Measurements from ENCODE around the gene ABCA2. TPM values are rescaled to one million over a fixed set of nuclear protein-coding genes. Genes with fewer than 3 reads are reported as not detected.

ABCA2 gene
- total RNA-seq, 4 donors from 2014 or later: 13.5 to 24.3 (median 19.3) TPM

DNA sequence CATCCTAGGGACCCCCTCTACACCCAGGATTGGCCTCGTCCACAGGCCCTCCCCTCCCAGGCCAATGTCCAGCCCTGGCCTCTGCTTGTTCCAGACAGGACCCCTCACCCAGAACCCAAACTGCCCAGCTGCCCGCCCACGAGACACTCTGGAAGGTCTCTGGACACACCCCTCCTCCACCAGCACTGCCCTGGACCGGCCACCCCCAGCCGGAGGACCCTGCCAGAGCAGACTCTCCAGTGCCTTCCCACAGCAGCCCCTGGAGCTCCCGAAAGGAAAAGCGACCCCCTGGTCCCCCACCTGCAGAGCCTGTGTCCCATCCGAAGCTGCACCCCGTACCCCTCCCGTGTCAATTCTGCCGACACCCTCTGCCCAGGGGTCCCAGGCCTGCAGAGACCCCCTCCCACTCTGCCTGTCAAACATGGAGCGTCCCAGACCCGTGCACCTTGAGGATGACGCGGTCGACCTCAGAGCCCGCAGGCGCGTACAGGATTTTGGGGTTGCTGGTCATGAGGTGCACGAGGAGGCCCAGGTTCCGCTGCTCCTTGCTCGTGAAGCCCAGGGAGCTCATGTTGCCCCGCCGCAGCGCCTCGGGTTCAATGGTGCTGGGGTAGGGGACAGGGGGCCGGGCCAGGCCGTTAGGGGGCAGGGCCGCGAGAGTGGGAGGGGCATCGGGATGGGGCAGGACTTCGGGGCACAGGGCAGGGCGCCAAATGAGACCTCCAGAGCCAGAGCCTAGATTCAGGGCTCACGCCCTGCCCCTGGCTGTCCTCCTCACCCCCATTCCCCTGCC is 8.0 kb downstream of the ABCA2 start:
- H3K4me3 ChIP-seq: no peak overlapping the region
- TF ChIP-seq EP300 (IDR thresholded peaks at IDR 0.05) (no peak), CTCF (IDR thresholded peaks at IDR 0.05) (no peak), POLR2AphosphoS5 (IDR thresholded peaks at IDR 0.05) (no peak), POLR2A (IDR thresholded peaks at IDR 0.05) (no peak)
- H3K36me3 ChIP-seq: peaks cover 0 to 65% of the 10 kb centered on the region in 2 donors
- H3K4me1 ChIP-seq: peaks cover 0 to 1% (median 0%) of the 10 kb centered on the region in 3 donors
- 100% methylated on average over 2 of the region's 34 CpGs; no CpG with 5 or more reads in 1 of the 2 donors for WGBS, 2 donors (ENCODE audit: low coverage in 1 of 2)
- no peak for ATAC-seq
- H3K27ac ChIP-seq: no peak overlapping the region
- no peaks in the 10 kb centered on the region for H3K27me3 ChIP-seq
- no peaks in the 10 kb centered on the region for H3K9me3 ChIP-seq

DNA sequence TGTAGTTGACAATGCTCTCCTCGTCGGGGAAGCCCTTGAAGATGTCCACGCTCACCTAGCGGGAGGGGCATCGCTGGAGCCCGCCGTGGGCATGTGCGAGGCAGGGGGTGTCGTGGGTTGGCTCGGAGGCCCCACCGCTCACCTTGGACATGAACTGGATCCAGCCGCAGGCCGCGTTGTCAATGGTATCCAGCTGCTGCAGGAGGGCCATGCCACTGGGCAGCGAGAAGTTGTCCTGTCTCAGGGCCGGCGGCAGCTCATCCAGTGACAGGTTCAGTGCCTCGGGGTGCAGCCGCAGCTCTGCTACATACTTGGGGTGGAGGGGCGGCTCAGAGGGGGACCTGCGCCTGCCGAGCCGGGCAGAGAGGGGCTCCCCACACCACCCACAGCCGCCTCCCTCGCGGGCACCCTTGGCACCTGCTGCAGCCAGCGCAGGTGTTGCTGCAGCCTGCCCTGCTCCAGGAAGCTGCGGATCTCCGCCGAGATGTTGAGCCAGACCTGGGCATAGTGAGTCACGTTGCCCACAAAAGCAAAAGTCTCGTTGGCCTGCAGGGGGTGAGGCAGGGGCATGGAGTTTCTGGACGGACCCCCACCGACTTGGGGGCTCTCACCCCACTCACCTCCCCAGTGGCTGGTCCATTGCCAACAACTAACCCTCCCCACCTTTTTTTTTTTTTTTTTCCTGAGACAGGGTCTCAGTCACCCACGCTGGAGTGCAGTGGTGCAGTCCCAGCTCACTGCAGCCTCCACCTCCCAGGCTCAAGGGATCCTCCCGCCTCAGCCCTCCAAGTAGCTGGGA is 9.1 kb downstream of the ABCA2 start:
- 60 to 84% methylated on average over 1 to 8 of the region's 36 CpGs for WGBS, 2 donors (ENCODE audit: low coverage in 1 of 2)
- Histone ChIP-seq H3K4me3 (no peak overlapping the region), H3K9me3 (no peaks in the 10 kb centered on the region), H3K4me1 (no peaks in the 10 kb centered on the region), H3K27me3 (no peaks in the 10 kb centered on the region), H3K36me3 (peaks cover 0 to 76% of the 10 kb centered on the region in 2 donors), H3K27ac (no peak overlapping the region)
- no peak for TF ChIP-seq POLR2A (IDR thresholded peaks at IDR 0.05)
- no peak for TF ChIP-seq EP300 (IDR thresholded peaks at IDR 0.05)
- no peak for TF ChIP-seq POLR2AphosphoS5 (IDR thresholded peaks at IDR 0.05)
- TF ChIP-seq CTCF (IDR thresholded peaks at IDR 0.05): no peak
- ATAC-seq: no peak

- 84% methylated on average over 5 of the region's 45 CpGs; no CpG with 5 or more reads in 1 of the 2 donors for WGBS, 2 donors (ENCODE audit: low coverage in 1 of 2)
- peaks cover 0 to 86% of the 10 kb centered on the region in 2 donors for H3K36me3 ChIP-seq
- no peak for ATAC-seq
Observed at GRCh38 chr9:137017791-137018497, 10.1 kb downstream of the ABCA2 start.

DNA sequence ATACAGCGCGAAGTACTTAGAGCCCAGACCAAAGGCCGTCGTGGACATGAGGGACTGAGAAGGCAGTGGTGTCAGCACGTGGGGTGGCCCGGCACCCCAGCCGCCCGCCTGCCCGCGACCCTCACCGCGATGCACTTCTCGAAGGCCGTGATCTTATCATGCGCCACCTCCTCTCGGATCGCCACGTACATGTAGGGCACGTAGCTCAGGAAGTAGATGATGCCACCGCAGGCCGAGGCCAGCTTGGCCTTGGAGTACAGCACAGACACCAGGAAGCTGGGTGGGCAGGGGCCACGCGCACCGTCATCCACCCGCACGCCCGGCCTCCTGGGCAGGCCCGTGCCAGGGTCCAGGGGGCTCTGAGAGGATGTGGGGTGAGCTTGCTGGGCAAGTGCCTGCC is 11.0 kb downstream of the ABCA2 start:
- H3K4me3 ChIP-seq: no peak overlapping the region
- TF ChIP-seq POLR2A (IDR thresholded peaks at IDR 0.05) (no peak), POLR2AphosphoS5 (IDR thresholded peaks at IDR 0.05) (no peak), CTCF (IDR thresholded peaks at IDR 0.05) (no peak), EP300 (IDR thresholded peaks at IDR 0.05) (no peak)
- 96% methylated on average over 11 of the region's 28 CpGs; no CpG with 5 or more reads in 1 of the 2 donors for WGBS, 2 donors (ENCODE audit: low coverage in 1 of 2)
- no peak for ATAC-seq
- H3K9me3 ChIP-seq: no peaks in the 10 kb centered on the region
- H3K4me1 ChIP-seq: no peaks in the 10 kb centered on the region
- H3K36me3 ChIP-seq: peaks cover 0 to 95% of the 10 kb centered on the region in 2 donors
- no peaks in the 10 kb centered on the region for H3K27me3 ChIP-seq
- H3K27ac ChIP-seq: no peak overlapping the region

More at GRCh38 chr9:137017791-137018497, 10.1 kb downstream of the ABCA2 start:
- Histone ChIP-seq H3K9me3 (no peaks in the 10 kb centered on the region), H3K4me3 (no peak overlapping the region), H3K27me3 (no peaks in the 10 kb centered on the region), H3K4me1 (no peaks in the 10 kb centered on the region), H3K27ac (no peak overlapping the region)
- no peak for TF ChIP-seq CTCF (IDR thresholded peaks at IDR 0.05)
- TF ChIP-seq POLR2A (IDR thresholded peaks at IDR 0.05): no peak
- TF ChIP-seq POLR2AphosphoS5 (IDR thresholded peaks at IDR 0.05): no peak
- no peak for TF ChIP-seq EP300 (IDR thresholded peaks at IDR 0.05)
